ENCODE data around the gene C5orf46. TPM values are rescaled to one million over a fixed set of nuclear protein-coding genes. Genes with fewer than 3 reads are reported as not detected.

C5orf46 gene
- total RNA-seq, 1 donor from 2014 or later: 22.6 TPM

- Mint-ChIP-seq H3K9me3 (ENCODE audit: unreplicated experiment) (no peaks in the 10 kb centered on the region), H3K27me3 (ENCODE audit: low read depth, unreplicated experiment) (no peaks in the 10 kb centered on the region), H3K36me3 (ENCODE audit: low read depth, unreplicated experiment) (no peaks in the 10 kb centered on the region), H3K27ac (ENCODE audit: unreplicated experiment) (no peak overlapping the region), H3K4me3 (ENCODE audit: unreplicated experiment) (no peak overlapping the region), H3K4me1 (ENCODE audit: low read depth, unreplicated experiment) (peaks cover 6% of the 10 kb centered on the region)
- Histone ChIP-seq H3K9me3 (ENCODE audit: insufficient read depth, low read depth, low read length) (peaks cover 3% of the 10 kb centered on the region), H4K20me1 (ENCODE audit: insufficient read depth, low read length) (no peaks in the 10 kb centered on the region), H3K4me1 (ENCODE audit: insufficient read depth, low read length) (no peaks in the 10 kb centered on the region), H3K36me3 (ENCODE audit: insufficient read depth, low read length) (no peaks in the 10 kb centered on the region), H2AFZ (ENCODE audit: low read depth, low read length) (no peak overlapping the region), H3K9ac (ENCODE audit: low read length) (no peak overlapping the region), H3K27me3 (ENCODE audit: insufficient read depth, low read length) (no peaks in the 10 kb centered on the region), H3K4me2 (ENCODE audit: low read length) (no peak overlapping the region), H3K79me2 (ENCODE audit: insufficient read depth, low read length) (no peaks in the 10 kb centered on the region), H3K4me3 (ENCODE audit: insufficient read depth, low read depth, low read length) (no peak overlapping the region), H3K27ac (ENCODE audit: low read depth, low read length) (no peak overlapping the region)
- no peak for TF ChIP-seq EZH2 (IDR thresholded peaks at IDR 0.05; ENCODE audit: insufficient read depth, low read length)
- TF ChIP-seq, protein P1, sequence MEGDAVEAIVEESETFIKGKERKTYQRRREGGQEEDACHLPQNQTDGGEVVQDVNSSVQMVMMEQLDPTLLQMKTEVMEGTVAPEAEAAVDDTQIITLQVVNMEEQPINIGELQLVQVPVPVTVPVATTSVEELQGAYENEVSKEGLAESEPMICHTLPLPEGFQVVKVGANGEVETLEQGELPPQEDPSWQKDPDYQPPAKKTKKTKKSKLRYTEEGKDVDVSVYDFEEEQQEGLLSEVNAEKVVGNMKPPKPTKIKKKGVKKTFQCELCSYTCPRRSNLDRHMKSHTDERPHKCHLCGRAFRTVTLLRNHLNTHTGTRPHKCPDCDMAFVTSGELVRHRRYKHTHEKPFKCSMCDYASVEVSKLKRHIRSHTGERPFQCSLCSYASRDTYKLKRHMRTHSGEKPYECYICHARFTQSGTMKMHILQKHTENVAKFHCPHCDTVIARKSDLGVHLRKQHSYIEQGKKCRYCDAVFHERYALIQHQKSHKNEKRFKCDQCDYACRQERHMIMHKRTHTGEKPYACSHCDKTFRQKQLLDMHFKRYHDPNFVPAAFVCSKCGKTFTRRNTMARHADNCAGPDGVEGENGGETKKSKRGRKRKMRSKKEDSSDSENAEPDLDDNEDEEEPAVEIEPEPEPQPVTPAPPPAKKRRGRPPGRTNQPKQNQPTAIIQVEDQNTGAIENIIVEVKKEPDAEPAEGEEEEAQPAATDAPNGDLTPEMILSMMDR (IDR thresholded peaks at IDR 0.05; ENCODE audit: insufficient read depth, low read depth, low read length): no peak
- FAIRE-seq (no peak), DNase-seq (ENCODE audit: low read depth) (peak; percentile 4)
Measured at GRCh38 chr5:147849226-147849625, 57.1 kb downstream of the C5orf46 start.

- H3K27me3 ChIP-seq (ENCODE audit: insufficient read depth, low read length): no peaks in the 10 kb centered on the region
- no peak for FAIRE-seq
- H3K27ac ChIP-seq (ENCODE audit: low read depth, low read length): no peak overlapping the region
- Mint-ChIP-seq H3K4me3 (ENCODE audit: unreplicated experiment) (no peak overlapping the region), H3K4me1 (ENCODE audit: low read depth, unreplicated experiment) (peaks cover 6% of the 10 kb centered on the region), H3K9me3 (ENCODE audit: unreplicated experiment) (peaks cover 2% of the 10 kb centered on the region), H3K36me3 (ENCODE audit: low read depth, unreplicated experiment) (no peaks in the 10 kb centered on the region), H3K27me3 (ENCODE audit: low read depth, unreplicated experiment) (no peaks in the 10 kb centered on the region), H3K27ac (ENCODE audit: unreplicated experiment) (no peak overlapping the region)
- H3K79me2 ChIP-seq (ENCODE audit: insufficient read depth, low read length): no peaks in the 10 kb centered on the region
- H3K9ac ChIP-seq (ENCODE audit: low read length): no peak overlapping the region
- no peak for TF ChIP-seq EZH2 (IDR thresholded peaks at IDR 0.05; ENCODE audit: insufficient read depth, low read length)
- TF ChIP-seq, protein P1 (IDR thresholded peaks at IDR 0.05; ENCODE audit: insufficient read depth, low read depth, low read length): no peak
- H2AFZ ChIP-seq (ENCODE audit: low read depth, low read length): no peak overlapping the region
- no peaks in the 10 kb centered on the region for H4K20me1 ChIP-seq (ENCODE audit: insufficient read depth, low read length)
- no peaks in the 10 kb centered on the region for H3K36me3 ChIP-seq (ENCODE audit: insufficient read depth, low read length)
- DNase-seq (ENCODE audit: low read depth): no peak
- no peak overlapping the region for H3K4me2 ChIP-seq (ENCODE audit: low read length)
- no peaks in the 10 kb centered on the region for H3K9me3 ChIP-seq (ENCODE audit: insufficient read depth, low read depth, low read length)
- no peaks in the 10 kb centered on the region for H3K4me1 ChIP-seq (ENCODE audit: insufficient read depth, low read length)
- H3K4me3 ChIP-seq (ENCODE audit: insufficient read depth, low read depth, low read length): no peak overlapping the region
Measured at GRCh38 chr5:147845618-147846017, 60.7 kb downstream of the C5orf46 start.

DNA sequence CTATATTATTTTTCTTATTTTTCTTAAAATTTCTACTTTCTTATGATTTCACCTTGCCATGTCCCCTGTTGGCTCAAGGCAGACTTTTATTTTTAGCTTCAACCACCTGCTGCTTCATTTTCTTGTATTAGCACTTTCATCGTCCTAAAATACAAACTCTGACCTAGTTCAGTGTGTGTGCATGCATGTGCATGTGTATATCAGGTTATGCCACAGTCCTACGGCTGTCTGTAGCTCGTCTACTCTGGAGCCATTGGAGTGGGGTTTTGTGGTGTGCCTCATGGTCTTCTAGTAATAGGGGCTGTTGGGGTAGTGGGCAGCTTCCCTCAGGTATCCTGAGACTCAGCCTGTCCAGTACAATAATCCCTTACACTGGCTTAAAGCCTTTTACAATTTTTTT lies 61.5 kb downstream of the C5orf46 start:
- Mint-ChIP-seq H3K4me3 (ENCODE audit: unreplicated experiment) (no peak overlapping the region), H3K4me1 (ENCODE audit: low read depth, unreplicated experiment) (peaks cover 6% of the 10 kb centered on the region), H3K9me3 (ENCODE audit: unreplicated experiment) (peaks cover 2% of the 10 kb centered on the region), H3K27ac (ENCODE audit: unreplicated experiment) (no peak overlapping the region), H3K27me3 (ENCODE audit: low read depth, unreplicated experiment) (no peaks in the 10 kb centered on the region), H3K36me3 (ENCODE audit: low read depth, unreplicated experiment) (no peaks in the 10 kb centered on the region)
- no peaks in the 10 kb centered on the region for H3K4me1 ChIP-seq (ENCODE audit: insufficient read depth, low read length)
- no peak overlapping the region for H2AFZ ChIP-seq (ENCODE audit: low read depth, low read length)
- no peak overlapping the region for H3K9ac ChIP-seq (ENCODE audit: low read length)
- H3K4me2 ChIP-seq (ENCODE audit: low read length): no peak overlapping the region
- no peaks in the 10 kb centered on the region for H4K20me1 ChIP-seq (ENCODE audit: insufficient read depth, low read length)
- no peak for TF ChIP-seq EZH2 (IDR thresholded peaks at IDR 0.05; ENCODE audit: insufficient read depth, low read length)
- TF ChIP-seq, protein P1 (IDR thresholded peaks at IDR 0.05; ENCODE audit: insufficient read depth, low read depth, low read length): no peak
- no peak for FAIRE-seq
- no peak for DNase-seq (ENCODE audit: low read depth)
- H3K36me3 ChIP-seq (ENCODE audit: insufficient read depth, low read length): no peaks in the 10 kb centered on the region
- no peak overlapping the region for H3K4me3 ChIP-seq (ENCODE audit: insufficient read depth, low read depth, low read length)
- H3K27ac ChIP-seq (ENCODE audit: low read depth, low read length): no peak overlapping the region
- no peaks in the 10 kb centered on the region for H3K9me3 ChIP-seq (ENCODE audit: insufficient read depth, low read depth, low read length)
- H3K27me3 ChIP-seq (ENCODE audit: insufficient read depth, low read length): no peaks in the 10 kb centered on the region
- no peaks in the 10 kb centered on the region for H3K79me2 ChIP-seq (ENCODE audit: insufficient read depth, low read length)
